ENCODE measurements around the gene CDH23. TPM values are rescaled to one million over a fixed set of nuclear protein-coding genes. Genes with fewer than 3 reads are reported as not detected.

CDH23 gene
- total RNA-seq, 4 donors from 2014 or later = 13.8 to 20.1 (median 17.3) TPM

DNA sequence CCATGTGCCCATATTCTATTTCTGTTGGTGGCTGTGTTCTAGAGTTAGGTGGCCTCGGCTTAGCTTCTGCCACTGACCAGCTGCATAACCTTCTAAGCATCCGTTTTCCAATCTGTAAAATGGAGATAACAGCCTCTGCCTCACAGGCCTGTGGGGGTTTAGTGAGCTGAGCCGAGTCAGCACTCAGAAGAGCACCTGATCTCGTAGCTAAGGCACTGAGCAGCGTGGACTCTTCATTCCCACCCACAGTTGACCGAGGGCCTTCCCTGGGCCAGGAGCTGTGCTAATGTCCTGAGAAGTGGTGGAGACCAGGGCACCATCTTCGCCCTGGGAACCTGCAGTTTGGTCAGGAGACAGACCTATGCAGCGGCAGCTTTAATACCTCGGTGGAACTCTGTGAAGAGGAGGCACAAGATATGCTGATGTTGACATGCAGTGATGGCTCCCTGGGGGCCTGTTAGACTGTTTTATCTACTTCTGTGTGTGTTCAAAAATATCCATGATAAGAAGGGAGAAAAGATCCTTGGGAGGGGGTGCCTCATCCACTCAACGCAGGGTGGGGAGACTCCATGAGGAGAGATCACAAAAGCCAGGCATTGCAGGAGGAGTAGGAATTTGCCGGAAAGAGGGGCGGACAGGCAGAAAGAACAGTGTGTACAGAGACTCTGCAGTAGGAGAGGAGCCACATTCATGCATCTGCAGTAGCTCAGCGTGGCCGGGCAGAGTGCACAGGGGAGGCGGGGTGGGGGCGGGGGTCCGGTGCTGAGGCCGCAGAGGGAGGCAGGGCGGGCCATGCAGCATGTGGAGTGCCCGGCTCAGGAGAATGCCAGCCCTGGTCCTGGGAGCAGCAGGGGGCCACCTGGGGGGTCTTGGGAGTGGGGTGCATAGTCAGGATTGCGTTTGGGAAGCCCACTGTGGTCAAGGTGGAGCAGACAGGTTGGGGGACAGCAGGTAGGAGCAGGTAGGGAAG lies 186.1 kb downstream of the CDH23 start:
- no peaks in the 10 kb centered on the region for H3K9me3 ChIP-seq
- no peaks in the 10 kb centered on the region for H3K27me3 ChIP-seq
- WGBS, 2 donors = 81 to 82% methylated on average over 21 of the region's 21 CpGs
- DNase-seq (ENCODE audit: low spot score in 2 of 2) = no peak
- H3K4me1 ChIP-seq = no peaks in the 10 kb centered on the region
- H3K36me3 ChIP-seq = no peaks in the 10 kb centered on the region
- H3K27ac ChIP-seq = no peak overlapping the region
- TF ChIP-seq EP300 (IDR thresholded peaks at IDR 0.05) = no peak
- TF ChIP-seq POLR2A (IDR thresholded peaks at IDR 0.05) = no peak
- TF ChIP-seq, protein P1, sequence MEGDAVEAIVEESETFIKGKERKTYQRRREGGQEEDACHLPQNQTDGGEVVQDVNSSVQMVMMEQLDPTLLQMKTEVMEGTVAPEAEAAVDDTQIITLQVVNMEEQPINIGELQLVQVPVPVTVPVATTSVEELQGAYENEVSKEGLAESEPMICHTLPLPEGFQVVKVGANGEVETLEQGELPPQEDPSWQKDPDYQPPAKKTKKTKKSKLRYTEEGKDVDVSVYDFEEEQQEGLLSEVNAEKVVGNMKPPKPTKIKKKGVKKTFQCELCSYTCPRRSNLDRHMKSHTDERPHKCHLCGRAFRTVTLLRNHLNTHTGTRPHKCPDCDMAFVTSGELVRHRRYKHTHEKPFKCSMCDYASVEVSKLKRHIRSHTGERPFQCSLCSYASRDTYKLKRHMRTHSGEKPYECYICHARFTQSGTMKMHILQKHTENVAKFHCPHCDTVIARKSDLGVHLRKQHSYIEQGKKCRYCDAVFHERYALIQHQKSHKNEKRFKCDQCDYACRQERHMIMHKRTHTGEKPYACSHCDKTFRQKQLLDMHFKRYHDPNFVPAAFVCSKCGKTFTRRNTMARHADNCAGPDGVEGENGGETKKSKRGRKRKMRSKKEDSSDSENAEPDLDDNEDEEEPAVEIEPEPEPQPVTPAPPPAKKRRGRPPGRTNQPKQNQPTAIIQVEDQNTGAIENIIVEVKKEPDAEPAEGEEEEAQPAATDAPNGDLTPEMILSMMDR (IDR thresholded peaks at IDR 0.05) = no peak
- no peak overlapping the region for H3K4me3 ChIP-seq

DNA sequence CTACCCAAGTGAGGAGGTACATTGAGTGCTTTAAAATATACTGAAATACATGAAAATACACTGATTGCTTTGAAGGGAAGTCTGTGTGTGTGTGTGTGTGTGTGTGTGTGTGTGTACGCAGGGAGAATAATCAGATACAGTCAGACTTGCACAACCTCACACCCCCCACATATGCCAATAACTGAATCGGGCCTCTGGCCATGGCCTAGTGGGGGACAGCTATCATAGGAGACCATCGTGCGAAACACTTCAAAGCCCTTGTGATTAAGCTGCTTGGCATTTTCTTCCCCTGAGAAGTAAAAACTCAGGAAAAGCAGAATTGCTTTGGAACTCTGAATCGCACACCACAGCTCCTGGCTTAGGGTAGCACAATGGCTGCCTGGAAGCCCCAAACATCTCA lies 187.7 kb downstream of the CDH23 start:
- Histone ChIP-seq H3K36me3 (no peaks in the 10 kb centered on the region), H3K4me3 (no peak overlapping the region), H3K27me3 (no peaks in the 10 kb centered on the region), H3K4me1 (peaks cover 0 to under 1% (median 0%) of the 10 kb centered on the region in 4 donors), H3K9me3 (no peaks in the 10 kb centered on the region), H3K27ac (no peak overlapping the region)
- no peak for DNase-seq (ENCODE audit: low spot score in 2 of 2)
- TF ChIP-seq POLR2A (IDR thresholded peaks at IDR 0.05) (no peak), EP300 (IDR thresholded peaks at IDR 0.05) (no peak)
- TF ChIP-seq, protein P1 (IDR thresholded peaks at IDR 0.05) = no peak
- 81 to 88% methylated on average over 5 of the region's 5 CpGs for WGBS, 2 donors

DNA sequence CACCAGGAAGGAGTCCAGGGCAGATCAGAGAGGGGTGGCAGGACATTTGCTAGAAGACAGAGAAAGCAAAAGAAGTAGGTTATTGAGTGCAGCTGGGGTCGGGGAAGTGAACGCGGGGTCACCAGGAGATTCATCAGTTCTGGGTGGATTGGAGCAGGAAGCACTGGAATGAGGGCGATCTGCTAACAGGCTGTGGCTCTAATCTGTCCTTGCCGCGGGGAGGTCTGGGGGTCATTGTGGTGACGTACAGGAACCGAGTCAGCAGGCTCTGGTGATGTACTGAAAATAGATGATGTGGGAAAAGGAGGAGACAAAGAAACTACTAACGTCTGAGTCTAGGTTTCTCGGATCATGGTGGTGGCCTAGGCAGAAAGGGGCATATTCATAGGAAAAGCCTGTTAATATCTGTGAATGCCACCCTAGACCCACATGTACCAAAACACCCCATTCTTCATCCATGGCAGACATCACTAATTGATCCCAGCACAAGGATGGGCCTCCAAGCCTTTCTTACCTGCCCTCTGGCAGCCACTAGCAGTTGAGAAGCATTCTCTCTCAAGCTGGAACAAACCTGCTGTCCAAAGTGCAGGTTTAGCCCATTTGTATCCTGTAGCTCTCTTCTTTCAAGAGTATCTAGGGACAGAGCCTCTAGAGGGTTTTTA lies 188.3 kb downstream of the CDH23 start:
- Histone ChIP-seq H3K27ac (no peak overlapping the region), H3K36me3 (no peaks in the 10 kb centered on the region), H3K27me3 (no peaks in the 10 kb centered on the region), H3K4me1 (peaks cover 0 to 6% (median 0%) of the 10 kb centered on the region in 4 donors), H3K9me3 (no peaks in the 10 kb centered on the region), H3K4me3 (no peak overlapping the region)
- 62 to 66% methylated on average over 10 of the region's 10 CpGs for WGBS, 2 donors
- DNase-seq (ENCODE audit: low spot score in 2 of 2) = no peak
- TF ChIP-seq POLR2A (IDR thresholded peaks at IDR 0.05) (no peak), EP300 (IDR thresholded peaks at IDR 0.05) (no peak)
- TF ChIP-seq, protein P1 (IDR thresholded peaks at IDR 0.05) = no peak

DNA sequence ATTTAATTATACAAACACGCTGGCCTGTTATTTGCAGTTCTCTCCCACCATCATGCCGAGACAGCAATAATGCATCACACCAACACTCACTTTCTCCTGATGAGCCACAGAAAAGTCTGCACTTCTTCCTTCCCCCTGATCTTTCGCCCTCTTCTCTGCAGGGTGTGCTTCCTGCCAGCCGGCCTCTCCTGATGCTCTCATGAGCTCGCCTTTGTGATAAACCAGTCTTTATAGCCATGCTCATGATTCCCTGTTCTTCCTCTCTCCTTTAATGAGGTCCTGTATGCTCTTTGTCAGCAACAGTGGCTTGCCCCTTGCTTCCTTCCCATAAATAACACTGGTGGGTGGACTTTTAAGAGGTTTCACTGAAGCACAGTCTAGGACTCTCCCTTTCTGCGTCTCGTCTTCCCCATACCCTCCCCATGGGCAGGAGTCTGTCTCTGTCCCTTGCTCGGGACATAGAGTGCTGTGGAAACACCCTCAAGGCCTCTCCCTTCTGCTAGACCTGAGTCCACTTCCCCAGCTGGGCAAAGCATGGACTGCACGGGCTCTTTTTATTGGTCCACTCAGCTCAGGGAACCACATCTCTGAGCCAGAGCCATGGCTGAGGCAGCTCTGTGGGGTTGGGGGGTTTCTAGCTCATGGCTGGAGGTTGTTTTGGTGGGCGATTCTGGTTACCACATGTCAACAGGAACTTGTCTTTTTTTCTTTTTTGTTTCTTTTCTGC lies 189.0 kb downstream of the CDH23 start:
- 50 to 53% methylated on average over 10 of the region's 10 CpGs for WGBS, 2 donors
- Histone ChIP-seq H3K36me3 (no peaks in the 10 kb centered on the region), H3K4me1 (peaks cover 0 to 12% (median 0%) of the 10 kb centered on the region in 4 donors), H3K9me3 (no peaks in the 10 kb centered on the region), H3K27me3 (no peaks in the 10 kb centered on the region), H3K4me3 (no peak overlapping the region), H3K27ac (no peak overlapping the region)
- TF ChIP-seq, protein P1 (IDR thresholded peaks at IDR 0.05) = no peak
- TF ChIP-seq EP300 (IDR thresholded peaks at IDR 0.05) (no peak), POLR2A (IDR thresholded peaks at IDR 0.05) (no peak)
- no peak for DNase-seq (ENCODE audit: low spot score in 2 of 2)
